Stomach (tissue), 9 donors: Measurements from ENCODE around the gene PTGER3. TPM values are rescaled to one million over a fixed set of nuclear protein-coding genes. Genes with fewer than 3 reads are reported as not detected.
A peak's percentile ranks its signal among the peaks of the same experiment; 100 is the strongest.

Experiments used
- DNase-seq, 2 donors: peaks; one replicate each; pipeline versions ENCODE4 v3.0.0 to v3.0.0-alpha.2; 2013 to 2019
- H3K27ac ChIP-seq, 5 donors: fragments of 200-600 bp in 4 of 5; sonication (generic) in 4 of 5; one replicate each; pipeline ENCODE4 v1.5.1; 2013 to 2019; ENCODE audit warnings: mild to moderate bottlenecking in 1 of 5, moderate library complexity in 1 of 5
- H3K27me3 ChIP-seq, 3 donors: fragments of 200-600 bp; sonication (generic); one replicate each; pipeline ENCODE4 v1.5.1; 2017 to 2019; ENCODE audit warnings: mixed run types in 1 of 3
- H3K36me3 ChIP-seq, 4 donors: fragments of 200-600 bp; sonication (generic); 1 replicate in 3 of 4; 2 replicates in 1 of 4; pipeline ENCODE4 v1.5.1; 2016 to 2019
- H3K4me1 ChIP-seq, 4 donors: fragments of 200-600 bp; sonication (generic); one replicate each; pipeline ENCODE4 v1.5.1; 2016 to 2019
- H3K4me3 ChIP-seq, 4 donors: fragments of 200-600 bp; sonication (generic) in 3 of 4; one replicate each; pipeline ENCODE4 v1.5.1; 2016 to 2019; ENCODE audit warnings: mild to moderate bottlenecking in 1 of 4
- H3K9me3 ChIP-seq, 4 donors: fragments of 200-600 bp; sonication (generic); one replicate each; pipeline ENCODE4 v1.5.1; 2016 to 2019
- CTCF ChIP-seq, 7 experiments: fragments of 450-650 bp in 4 of 7; fragments of 200-600 bp in 3 of 7; sonication (generic) in 3 of 7; IDR thresholded peaks; one replicate each; pipeline ENCODE4 v1.5.1; 2016 to 2019; ENCODE audit warnings: antibody characterized with exemption in 7 of 7, control low read depth in 2 of 7, mild to moderate bottlenecking in 1 of 7
- EP300 ChIP-seq: sonication (generic); formaldehyde crosslinking; IDR thresholded peaks from one replicate; pipeline ENCODE4 v1.6.1; 2017; ENCODE audit warnings: antibody characterized with exemption
- POLR2A ChIP-seq, 4 donors: fragments of 450-650 bp; IDR thresholded peaks; one replicate each; pipeline ENCODE4 v1.6.1; 2016; ENCODE audit warnings: antibody characterized with exemption in 4 of 4, control low read depth in 2 of 4, mild to moderate bottlenecking in 1 of 4, moderate library complexity in 1 of 4
- POLR2AphosphoS5 ChIP-seq, 3 donors: sonication (generic); formaldehyde crosslinking; IDR thresholded peaks; one replicate each; pipeline ENCODE4 v1.6.1; 2016; ENCODE audit warnings: antibody characterized with exemption in 3 of 3
- WGBS, 5 donors: extraction: QIAGEN DNeasy Blood & Tissue Kit in 3 of 5; methylation state at CpG; one replicate each; pipeline versions ENCODE4 v1.1.5 to v1.1.7; 2013 to 2018; 5-methylcytosine and 5-hydroxymethylcytosine counted together
- intact Hi-C: fragments of 100-400 bp; cut with DNase I; formaldehyde crosslinking; loops from one replicate; pipeline ENCODE4 v1.15.1; 2023; ENCODE audit warnings: low total_unique reads
- polyA plus RNA-seq, 3 donors: library from polyadenylated mRNA; stranded (reverse); fragments of 200-250 nt; gene quantifications; one replicate each; pipeline ENCODE4 v1.2.3, GENCODE V29; 2013
- total RNA-seq, 5 donors: library from RNA; depleted of rRNA; stranded (reverse); fragments of >200 nt; gene quantifications; one replicate each; pipeline versions ENCODE4 v1.1.0 to v1.2.3, GENCODE V29; 2014 to 2016
- donor health status: healthy with polysubstance abuse.
- donor health status: Bipolar disorder and iron deficiency.
- donor health status: healthy.

Gene PTGER3
- total and polyA plus RNA-seq, 8 donors: 2.3 to 44.3 (median 15.2) TPM

- no peak for DNase-seq
- H3K9me3 ChIP-seq: no peaks in the 10 kb centered on the region
- TF ChIP-seq EP300 (no peak), CTCF (IDR thresholded peaks at IDR 0.05) (no peak), POLR2AphosphoS5 (IDR thresholded peaks at IDR 0.05) (no peak), POLR2A (IDR thresholded peaks at IDR 0.05) (no peak)
- H3K27me3 ChIP-seq: no peaks in the 10 kb centered on the region
- peaks cover 5 to 47% (median 17%) of the 10 kb centered on the region in 4 donors for H3K4me1 ChIP-seq
- H3K4me3 ChIP-seq: no peak overlapping the region
- no peaks in the 10 kb centered on the region for H3K36me3 ChIP-seq
- WGBS, 5 donors: 89 to 95% (median 90%) methylated on average over 1 of the region's 1 CpG
- H3K27ac ChIP-seq: peak overlapping the region in 1 of 5 donors; percentile 17
- intact Hi-C loops: no loop called here
These were observed 67.3 kb downstream of the PTGER3 start for GRCh38 chr1:70980361-70980760.

GRCh38 chr1:70979881-70980280 lies 67.7 kb downstream of the PTGER3 start:
- Histone ChIP-seq H3K36me3 (no peaks in the 10 kb centered on the region), H3K27ac (peak overlapping the region in 1 of 5 donors; percentile 17), H3K9me3 (no peaks in the 10 kb centered on the region), H3K27me3 (no peaks in the 10 kb centered on the region), H3K4me1 (peaks cover 5 to 47% (median 17%) of the 10 kb centered on the region in 4 donors), H3K4me3 (no peak overlapping the region)
- DNase-seq: no peak
- 64 to 74% (median 72%) methylated on average over 2 of the region's 2 CpGs for WGBS, 5 donors
- intact Hi-C loops: no loop called here
- TF ChIP-seq POLR2AphosphoS5 (IDR thresholded peaks at IDR 0.05) (no peak), EP300 (no peak), POLR2A (IDR thresholded peaks at IDR 0.05) (no peak), CTCF (IDR thresholded peaks at IDR 0.05) (no peak)

GRCh38 chr1:70979313-70979712 lies 68.3 kb downstream of the PTGER3 start:
- Histone ChIP-seq H3K4me3 (no peak overlapping the region), H3K9me3 (no peaks in the 10 kb centered on the region), H3K27me3 (no peaks in the 10 kb centered on the region), H3K27ac (peak overlapping the region in 1 of 5 donors; percentile 17), H3K4me1 (peaks cover 5 to 47% (median 17%) of the 10 kb centered on the region in 4 donors), H3K36me3 (no peaks in the 10 kb centered on the region)
- 5 to 29% (median 10%) methylated on average over 4 of the region's 4 CpGs for WGBS, 5 donors
- DNase-seq: no peak
- no peak for TF ChIP-seq CTCF (IDR thresholded peaks at IDR 0.05)
- TF ChIP-seq POLR2AphosphoS5 (IDR thresholded peaks at IDR 0.05): no peak
- no peak for TF ChIP-seq POLR2A (IDR thresholded peaks at IDR 0.05)
- no peak for TF ChIP-seq EP300
- intact Hi-C loops: no loop called here

GRCh38 chr1:70978623-70979022 lies 69.0 kb downstream of the PTGER3 start:
- H3K4me3 ChIP-seq: no peak overlapping the region
- no peaks in the 10 kb centered on the region for H3K9me3 ChIP-seq
- TF ChIP-seq CTCF (IDR thresholded peaks at IDR 0.05) (no peak), POLR2AphosphoS5 (IDR thresholded peaks at IDR 0.05) (no peak), POLR2A (IDR thresholded peaks at IDR 0.05) (no peak), EP300 (no peak)
- no peak for DNase-seq
- intact Hi-C loops: no loop called here
- H3K4me1 ChIP-seq: peaks cover 5 to 47% (median 17%) of the 10 kb centered on the region in 4 donors
- H3K27ac ChIP-seq: no peak overlapping the region
- WGBS, 5 donors: 61 to 88% (median 78%) methylated on average over 1 of the region's 1 CpG
- H3K36me3 ChIP-seq: no peaks in the 10 kb centered on the region
- no peaks in the 10 kb centered on the region for H3K27me3 ChIP-seq
